ENCODE data around the gene APOBEC3A. TPM values are rescaled to one million over a fixed set of nuclear protein-coding genes. Genes with fewer than 3 reads are reported as not detected.
A peak's percentile ranks its signal among the peaks of the same experiment; 100 is the strongest.
"Not testable (repeated sequence)": the region's sequence is repeated elsewhere in the genome, so short reads cannot be mapped to it uniquely, and the experiment has no call there.

Gene APOBEC3A
- total RNA-seq, 6 experiments from 2014 or later = not detected

DNA sequence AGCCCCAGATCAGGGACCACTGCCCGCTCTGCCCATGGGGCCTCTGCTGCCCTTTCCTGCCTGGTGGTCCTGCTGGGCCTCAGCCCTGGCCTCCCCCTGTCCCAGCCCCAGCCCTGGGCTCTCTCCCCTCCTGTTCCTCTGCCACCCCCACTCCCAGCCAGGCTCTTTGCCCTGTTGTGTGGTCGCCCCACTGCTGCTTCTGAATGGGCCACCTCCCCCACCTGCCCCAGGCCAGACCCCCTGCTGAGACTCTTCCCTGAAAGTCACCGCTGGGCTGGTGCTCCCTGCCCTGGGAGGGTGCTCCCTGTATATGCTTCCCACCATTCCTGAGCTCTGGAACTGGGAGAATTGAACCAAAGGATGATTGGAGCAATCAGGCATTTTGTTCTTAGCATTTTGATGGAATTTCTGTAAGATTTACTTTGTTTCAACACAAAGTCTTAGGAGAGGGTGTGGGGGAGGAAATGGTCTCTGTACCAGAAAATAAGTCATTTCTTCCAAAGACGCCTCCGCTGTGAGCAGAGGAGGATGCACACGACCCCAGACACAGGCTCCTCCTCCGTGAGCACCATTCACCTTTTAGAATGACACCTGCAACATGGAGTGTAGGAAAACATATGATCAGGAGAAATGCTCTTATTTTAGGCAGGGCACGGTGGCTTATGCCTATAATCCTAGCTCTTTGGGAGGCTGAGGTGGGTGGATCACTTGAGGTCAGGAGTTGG, 29.9 kb downstream of the APOBEC3A start:
- H3K4me1 Mint-ChIP-seq (ENCODE audit: low read depth) = peaks cover 23% of the 10 kb centered on the region
- peaks cover 6% of the 10 kb centered on the region for H3K9me3 Mint-ChIP-seq
- H3K27ac Mint-ChIP-seq = no peak overlapping the region
- H3K27me3 Mint-ChIP-seq (ENCODE audit: insufficient read depth) = no peaks in the 10 kb centered on the region; the same call in 1 of the 2 replicates
- H3K4me3 Mint-ChIP-seq = no peak overlapping the region
- TF ChIP-seq, protein P1, sequence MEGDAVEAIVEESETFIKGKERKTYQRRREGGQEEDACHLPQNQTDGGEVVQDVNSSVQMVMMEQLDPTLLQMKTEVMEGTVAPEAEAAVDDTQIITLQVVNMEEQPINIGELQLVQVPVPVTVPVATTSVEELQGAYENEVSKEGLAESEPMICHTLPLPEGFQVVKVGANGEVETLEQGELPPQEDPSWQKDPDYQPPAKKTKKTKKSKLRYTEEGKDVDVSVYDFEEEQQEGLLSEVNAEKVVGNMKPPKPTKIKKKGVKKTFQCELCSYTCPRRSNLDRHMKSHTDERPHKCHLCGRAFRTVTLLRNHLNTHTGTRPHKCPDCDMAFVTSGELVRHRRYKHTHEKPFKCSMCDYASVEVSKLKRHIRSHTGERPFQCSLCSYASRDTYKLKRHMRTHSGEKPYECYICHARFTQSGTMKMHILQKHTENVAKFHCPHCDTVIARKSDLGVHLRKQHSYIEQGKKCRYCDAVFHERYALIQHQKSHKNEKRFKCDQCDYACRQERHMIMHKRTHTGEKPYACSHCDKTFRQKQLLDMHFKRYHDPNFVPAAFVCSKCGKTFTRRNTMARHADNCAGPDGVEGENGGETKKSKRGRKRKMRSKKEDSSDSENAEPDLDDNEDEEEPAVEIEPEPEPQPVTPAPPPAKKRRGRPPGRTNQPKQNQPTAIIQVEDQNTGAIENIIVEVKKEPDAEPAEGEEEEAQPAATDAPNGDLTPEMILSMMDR (IDR thresholded peaks at IDR 0.05) = no peak
- peaks cover 18% of the 10 kb centered on the region for H3K36me3 Mint-ChIP-seq (ENCODE audit: low read depth)
- no peak for DNase-seq

DNA sequence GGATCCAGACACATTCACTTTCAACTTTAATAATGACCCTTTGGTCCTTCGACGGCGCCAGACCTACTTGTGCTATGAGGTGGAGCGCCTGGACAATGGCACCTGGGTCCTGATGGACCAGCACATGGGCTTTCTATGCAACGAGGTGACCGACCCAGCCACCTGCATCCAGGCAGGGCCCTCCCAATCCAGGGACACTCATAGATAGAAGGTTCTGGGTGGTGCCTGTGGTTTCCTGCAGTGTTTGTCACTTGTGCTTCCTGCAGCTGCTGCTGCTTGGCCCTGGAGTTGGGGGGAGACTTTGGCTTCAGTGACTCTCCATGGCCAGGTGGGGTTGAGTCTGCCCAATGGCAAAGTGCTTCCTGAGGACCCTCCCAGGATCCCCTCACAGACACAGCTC, 32.1 kb downstream of the APOBEC3A start:
- Mint-ChIP-seq H3K9me3 (no peaks in the 10 kb centered on the region), H3K27ac (no peak overlapping the region), H3K27me3 (ENCODE audit: insufficient read depth) (no peaks in the 10 kb centered on the region; the same call in 1 of the 2 replicates), H3K4me1 (ENCODE audit: low read depth) (peaks cover 10% of the 10 kb centered on the region), H3K4me3 (no peak overlapping the region), H3K36me3 (ENCODE audit: low read depth) (peaks cover 6% of the 10 kb centered on the region; the same call in 1 of the 2 replicates)
- DNase-seq = no peak
- TF ChIP-seq, protein P1 (IDR thresholded peaks at IDR 0.05) = no peak

- H3K4me1 Mint-ChIP-seq (ENCODE audit: low read depth); DNase-seq; H3K27me3 Mint-ChIP-seq (ENCODE audit: insufficient read depth); H3K4me3 Mint-ChIP-seq; H3K27ac Mint-ChIP-seq; H3K9me3 Mint-ChIP-seq; H3K36me3 Mint-ChIP-seq (ENCODE audit: low read depth): not testable (repeated sequence)
These were observed 35.5 kb downstream of the APOBEC3A start for GRCh38 chr22:38992871-38993371.

DNA sequence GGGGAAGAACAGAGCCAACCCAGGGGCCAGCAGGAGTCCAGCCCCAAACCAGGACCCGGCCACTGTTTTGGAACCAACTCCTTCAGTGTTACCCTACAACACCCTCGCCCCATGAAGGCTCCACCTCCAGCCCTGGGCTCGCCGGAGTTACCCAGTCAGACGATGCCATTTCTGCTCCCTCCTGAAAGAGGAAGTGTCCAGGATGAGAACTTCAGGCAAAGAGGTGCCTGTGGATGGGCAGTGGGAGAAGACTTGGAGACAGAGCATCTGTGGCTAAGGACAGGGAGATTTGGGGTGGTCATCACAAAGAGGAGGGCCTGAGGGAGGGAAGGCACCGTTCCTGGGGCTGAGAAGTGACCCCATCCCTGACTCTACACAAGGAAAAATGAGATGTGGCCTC, 38.7 kb downstream of the APOBEC3A start:
- Mint-ChIP-seq H3K9me3 (peaks cover 5% of the 10 kb centered on the region), H3K4me3 (no peak overlapping the region), H3K27me3 (ENCODE audit: insufficient read depth) (peaks cover 19% of the 10 kb centered on the region), H3K27ac (no peak overlapping the region), H3K4me1 (ENCODE audit: low read depth) (no peaks in the 10 kb centered on the region), H3K36me3 (ENCODE audit: low read depth) (no peaks in the 10 kb centered on the region; the same call in 1 of the 2 replicates)
- no peak for DNase-seq
- TF ChIP-seq, protein P1 (IDR thresholded peaks at IDR 0.05) = no peak

DNA sequence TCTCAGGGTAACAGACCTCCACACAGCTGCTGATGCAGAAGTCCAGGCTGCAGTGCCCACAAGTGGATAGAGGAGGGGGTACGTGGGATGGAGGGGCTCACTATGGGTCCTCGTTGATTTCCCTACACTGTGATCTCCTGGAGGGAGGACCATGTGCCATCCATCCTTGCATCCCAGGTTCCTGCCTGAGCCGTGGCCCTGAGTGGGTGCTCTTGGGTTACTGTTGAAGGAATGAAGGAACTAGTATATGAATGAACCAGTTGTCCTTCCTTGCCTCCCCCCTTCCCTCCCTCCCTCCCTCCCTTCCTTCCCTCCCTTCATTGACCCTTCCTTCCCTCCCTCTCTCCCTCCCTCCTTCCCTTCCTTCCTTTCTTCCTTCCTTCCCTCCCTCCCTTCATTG, 40.1 kb downstream of the APOBEC3A start:
- Mint-ChIP-seq H3K9me3 (peaks cover 5% of the 10 kb centered on the region), H3K27me3 (ENCODE audit: insufficient read depth) (peaks cover 19% of the 10 kb centered on the region), H3K36me3 (ENCODE audit: low read depth) (no peaks in the 10 kb centered on the region; the same call in 1 of the 2 replicates), H3K27ac (no peak overlapping the region), H3K4me3 (no peak overlapping the region), H3K4me1 (ENCODE audit: low read depth) (no peaks in the 10 kb centered on the region)
- DNase-seq = no peak
- TF ChIP-seq, protein P1 (IDR thresholded peaks at IDR 0.05) = no peak

- Mint-ChIP-seq H3K9me3 (peaks cover 1% of the 10 kb centered on the region), H3K4me3 (no peak overlapping the region), H3K27ac (no peak overlapping the region), H3K36me3 (ENCODE audit: low read depth) (no peaks in the 10 kb centered on the region; the same call in 1 of the 2 replicates), H3K27me3 (ENCODE audit: insufficient read depth) (peaks cover 10% of the 10 kb centered on the region), H3K4me1 (ENCODE audit: low read depth) (peaks cover 7% of the 10 kb centered on the region)
- peak; percentile 65 for DNase-seq
- TF ChIP-seq, protein P1 (IDR thresholded peaks at IDR 0.05) = peak; percentile 91
These were observed 45.8 kb downstream of the APOBEC3A start for GRCh38 chr22:39003165-39003638.

All from HFFc6 (cell line).